Measurements from ENCODE around the gene RSRC1. TPM values are rescaled to one million over a fixed set of nuclear protein-coding genes. Genes with fewer than 3 reads are reported as not detected.

The RSRC1 gene
- total RNA-seq, 1 experiment from 2014 or later: 37.9 TPM

- Histone ChIP-seq H3K9ac (ENCODE audit: extremely low read depth, insufficient read length, low read length) (no peak overlapping the region), H4K5ac (ENCODE audit: insufficient read length, low read depth, low read length) (no peak overlapping the region), H3K4me2 (ENCODE audit: insufficient read depth, insufficient read length, low read length) (no peak overlapping the region), H3K4ac (ENCODE audit: low read depth, low read length) (no peak overlapping the region), H2BK15ac (ENCODE audit: low read depth, low read length) (no peak overlapping the region), H3K9me3 (ENCODE audit: control insufficient read depth, low read depth, low read length) (no peaks in the 10 kb centered on the region), H3K18ac (ENCODE audit: insufficient read length, low read depth, low read length) (no peak overlapping the region), H2BK12ac (ENCODE audit: insufficient read length, low read depth, low read length) (no peak overlapping the region), H2AFZ (ENCODE audit: low read length) (no peak overlapping the region), H3K27ac (ENCODE audit: insufficient read length, low read depth, low read length) (no peak overlapping the region), H3K4me1 (ENCODE audit: insufficient read depth, low read length) (no peaks in the 10 kb centered on the region), H4K20me1 (ENCODE audit: control insufficient read depth, insufficient read depth, insufficient read length) (no peaks in the 10 kb centered on the region), H2BK5ac (ENCODE audit: insufficient read length, low read length) (no peak overlapping the region), H2AK5ac (ENCODE audit: insufficient read length, low read length) (no peak overlapping the region), H4K91ac (ENCODE audit: insufficient read length, low read depth, low read length) (no peak overlapping the region), H4K8ac (replicated peaks; ENCODE audit: insufficient read length, low read depth, low read length) (no peak overlapping the region), H3T11ph (ENCODE audit: low read length) (no peak overlapping the region), H3K79me1 (ENCODE audit: insufficient read depth, low read depth, low read length, poor library complexity, severe bottlenecking) (no peaks in the 10 kb centered on the region), H3K56ac (ENCODE audit: insufficient read length, low read depth, low read length) (no peak overlapping the region), H2BK20ac (ENCODE audit: low read depth, low read length, poor library complexity, severe bottlenecking) (no peak overlapping the region), H3K27me3 (ENCODE audit: insufficient read depth, low read length) (no peaks in the 10 kb centered on the region), H3K23me2 (ENCODE audit: insufficient read length, low read depth, low read length, poor library complexity, severe bottlenecking) (no peaks in the 10 kb centered on the region), H2BK120ac (ENCODE audit: low read depth, low read length, poor library complexity, severe bottlenecking) (no peak overlapping the region), H3K23ac (ENCODE audit: insufficient read length, low read depth, low read length) (no peak overlapping the region), H3K14ac (ENCODE audit: insufficient read depth, low read length) (no peak overlapping the region), H3K79me2 (ENCODE audit: insufficient read depth, low read length) (no peaks in the 10 kb centered on the region; the same call in 1 of the 2 replicates)
- TF ChIP-seq CTCF (conservative IDR thresholded peaks at IDR 0.05): no peak
- Mint-ChIP-seq H3K4me3 (no peak overlapping the region), H3K9me3 (no peaks in the 10 kb centered on the region), H3K36me3 (ENCODE audit: insufficient read depth in 1 of 3, low read depth in 3 of 3) (no peaks in the 10 kb centered on the region), H3K4me1 (no peaks in the 10 kb centered on the region), H3K27ac (no peak overlapping the region), H3K27me3 (ENCODE audit: low read depth) (no peaks in the 10 kb centered on the region)
- no peak for DNase-seq
- no CpG with 5 or more reads among the region's 4 CpGs for WGBS (ENCODE audit: extremely low coverage, insufficient read length, low lambda C conversion rate)
Observed at GRCh38 chr3:158210067-158210466, 100.2 kb downstream of the RSRC1 start.
